Hepatic stellate cell (primary cell): ENCODE results near the gene CLASP1.
"Not testable (repeated sequence)": the region's sequence is repeated elsewhere in the genome, so short reads cannot be mapped to it uniquely, and the experiment has no call there.

Experiments used
- DNase-seq: peaks from one replicate; pipeline ENCODE4 v3.0.0; 2011; ENCODE audit warnings: low spot score

The CLASP1 gene

DNA sequence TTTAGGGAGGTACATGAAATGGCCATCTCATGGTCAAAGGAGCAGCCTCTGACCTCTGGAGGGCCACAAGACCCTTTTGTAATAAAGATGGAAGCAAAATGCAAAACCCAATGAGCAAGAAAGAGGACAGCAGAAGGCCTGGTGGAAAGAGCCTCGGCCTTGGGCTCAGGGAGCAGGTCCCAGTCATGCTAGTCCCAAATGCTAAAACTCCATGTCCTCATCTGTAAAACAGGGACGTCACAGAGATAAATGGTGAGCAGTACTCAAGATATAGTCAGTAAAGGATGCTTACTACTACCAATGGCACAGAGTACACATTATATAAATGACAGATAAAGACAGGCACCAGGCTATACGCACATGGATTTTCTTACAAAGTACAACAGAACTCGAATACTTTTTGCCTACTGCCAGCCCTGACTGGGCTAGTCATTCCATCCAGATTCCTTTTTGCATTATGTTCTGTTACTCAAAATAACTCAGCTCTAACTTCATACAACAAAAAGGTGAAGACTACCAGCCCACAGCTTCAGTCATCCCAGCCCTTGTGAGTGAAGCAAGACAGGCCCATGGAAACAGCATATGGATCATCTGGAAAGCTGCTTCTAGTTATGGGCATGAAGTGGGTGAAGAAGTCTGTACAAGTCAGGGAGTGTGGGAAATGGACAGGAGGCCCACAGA, 299.4 kb downstream of the CLASP1 start:
- no peak for DNase-seq

DNA sequence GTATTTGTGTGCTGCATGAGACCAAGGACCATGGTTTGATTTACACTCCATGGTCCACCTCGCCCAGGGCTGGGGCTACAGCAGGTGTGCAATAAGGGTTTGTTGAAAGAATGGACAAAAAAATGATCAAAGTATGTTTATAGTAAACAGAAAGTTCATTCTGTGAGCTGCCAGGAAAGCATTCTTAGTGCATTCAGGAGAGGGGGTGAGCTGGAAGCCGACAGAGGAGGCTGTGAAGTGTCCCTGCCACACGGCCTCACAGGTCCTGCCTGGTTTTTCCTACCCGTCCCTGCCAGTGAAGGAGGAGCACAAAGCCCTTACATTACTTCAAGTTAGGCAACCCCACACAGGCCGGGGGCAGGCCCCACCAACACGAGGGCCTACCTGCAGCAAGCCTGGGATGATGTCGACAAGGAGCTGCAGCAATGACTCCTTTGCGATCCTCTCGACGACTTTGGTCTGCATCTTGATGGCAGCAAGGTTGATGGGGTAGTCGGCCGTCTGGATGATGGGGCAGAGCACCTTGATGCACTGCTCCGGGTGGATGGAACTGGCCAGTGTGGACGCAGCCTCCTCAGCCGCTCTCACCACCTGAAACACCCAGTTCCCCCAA, 301.0 kb downstream of the CLASP1 start:
- no peak for DNase-seq

DNA sequence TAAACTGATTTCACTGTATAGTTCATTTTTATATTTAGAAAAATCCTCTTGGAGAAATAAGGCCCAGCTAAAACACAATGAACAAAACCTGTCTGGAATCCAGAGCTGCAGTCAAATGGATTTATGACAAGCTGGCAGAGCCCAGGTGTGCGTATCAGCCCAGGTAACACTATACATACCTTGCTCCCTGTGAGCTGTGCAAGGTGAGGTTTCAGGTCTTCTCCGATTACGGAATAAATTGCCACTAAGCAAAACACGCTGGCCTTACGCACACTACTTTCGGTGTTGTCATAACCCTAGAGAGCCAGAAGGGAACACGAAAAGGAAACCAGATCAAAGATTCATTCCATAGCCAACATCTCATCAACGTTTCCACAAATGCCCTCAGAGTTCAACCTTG, 302.4 kb downstream of the CLASP1 start:
- DNase-seq = no peak

DNA sequence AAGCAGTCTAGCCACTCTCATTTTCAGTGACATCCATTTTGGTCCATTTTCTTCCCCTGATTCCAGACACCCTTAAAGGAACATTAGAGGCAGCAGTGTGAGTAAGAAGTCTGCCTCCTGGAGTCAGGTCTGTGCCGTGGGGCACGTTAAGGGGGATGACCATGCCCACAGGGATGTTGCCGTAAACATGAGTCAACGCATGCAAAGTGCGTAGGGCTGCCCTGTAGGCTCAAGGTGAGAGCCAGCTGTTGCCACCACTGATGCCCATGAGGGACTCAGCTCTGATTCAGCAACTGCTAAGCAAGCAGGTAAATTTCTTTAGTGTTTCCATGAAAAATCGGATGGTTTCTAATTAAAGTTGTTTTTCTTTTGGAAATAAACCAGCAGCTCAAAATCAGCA, 302.9 kb downstream of the CLASP1 start:
- no peak for DNase-seq

DNA sequence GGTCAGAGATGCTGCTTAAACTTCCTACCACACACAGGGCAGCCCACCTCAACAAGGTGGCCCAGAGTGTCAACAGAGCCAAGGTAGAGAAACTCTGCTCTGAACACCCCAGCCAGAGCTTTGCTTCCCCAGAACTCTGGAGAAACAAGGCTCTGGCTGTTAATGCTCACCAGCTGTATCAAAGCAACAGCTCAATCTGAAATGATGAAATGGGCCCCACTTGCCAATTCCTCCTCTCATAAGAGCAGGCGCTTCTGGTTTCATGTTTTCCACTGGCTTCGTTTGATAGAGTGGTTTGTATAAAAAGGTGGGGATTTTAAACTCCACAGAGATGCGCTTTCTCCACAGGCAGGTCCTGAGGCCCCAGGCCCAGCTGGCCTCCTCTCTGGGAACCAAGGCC, 303.4 kb downstream of the CLASP1 start:
- no peak for DNase-seq

DNA sequence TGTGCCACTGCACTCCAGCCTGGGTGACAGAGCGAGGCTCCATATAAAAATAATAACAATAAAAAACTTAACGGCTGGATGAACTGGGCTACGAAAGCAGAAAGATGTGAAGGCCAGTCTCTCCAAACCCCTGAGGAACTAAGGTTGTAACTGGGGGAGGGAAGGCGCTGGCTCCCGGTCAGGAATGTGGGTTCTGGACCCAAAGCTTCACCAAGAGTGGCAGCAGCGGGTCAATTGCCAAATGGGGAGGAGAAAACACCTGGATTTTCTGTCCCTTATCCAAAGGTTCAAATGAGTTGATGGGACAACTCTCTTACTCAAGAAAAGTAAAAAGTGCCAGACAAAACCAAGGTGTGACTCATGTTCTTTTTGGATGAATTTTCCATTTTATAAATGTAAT, 304.2 kb downstream of the CLASP1 start:
- DNase-seq = no peak

DNA sequence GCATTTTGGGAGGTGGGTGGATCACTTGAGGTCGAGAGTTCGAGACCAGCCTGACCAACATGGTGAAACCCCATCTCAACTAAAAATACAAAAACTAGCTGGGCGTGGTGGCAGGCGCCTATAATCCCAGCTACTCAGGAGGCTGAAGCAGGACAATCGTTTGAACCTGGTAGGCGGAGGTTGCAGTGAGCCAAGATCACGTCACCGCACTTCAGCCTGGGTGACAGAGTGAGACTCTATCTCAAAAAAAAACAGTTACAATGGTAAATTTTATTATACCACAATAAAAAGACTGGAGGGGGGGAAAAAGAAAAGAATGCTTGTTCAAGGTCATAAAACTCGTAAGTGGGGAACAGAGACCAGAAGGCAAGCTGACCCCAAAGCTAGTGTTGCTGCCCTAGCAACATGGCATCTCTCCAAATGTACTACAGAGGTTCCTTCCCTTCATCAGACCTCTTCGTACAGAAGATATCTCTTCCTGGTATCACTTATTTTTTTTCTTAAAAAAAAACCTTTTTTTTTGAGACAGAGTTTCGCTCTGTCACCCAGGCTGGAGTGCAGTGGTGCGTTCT, 305.3 kb downstream of the CLASP1 start:
- not testable (repeated sequence) for DNase-seq

DNA sequence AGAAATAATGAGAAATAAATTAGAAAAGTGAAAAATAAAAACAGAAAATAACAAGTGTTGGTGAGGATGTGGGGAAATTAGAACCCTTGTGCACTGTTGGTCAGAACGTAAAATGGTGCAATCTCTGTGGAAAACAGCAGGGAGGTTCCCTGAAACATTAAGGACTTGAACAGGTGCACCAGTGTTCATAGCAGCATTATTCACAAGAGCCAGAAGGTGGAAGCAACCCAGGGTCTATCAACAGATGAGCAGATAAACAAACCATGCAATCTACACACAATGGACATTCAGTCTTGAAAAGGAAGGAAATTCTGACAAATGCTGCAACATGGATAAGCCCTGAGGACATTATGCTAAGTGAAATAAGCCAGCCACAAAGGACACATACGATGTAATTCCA, 306.1 kb downstream of the CLASP1 start:
- no peak for DNase-seq

DNA sequence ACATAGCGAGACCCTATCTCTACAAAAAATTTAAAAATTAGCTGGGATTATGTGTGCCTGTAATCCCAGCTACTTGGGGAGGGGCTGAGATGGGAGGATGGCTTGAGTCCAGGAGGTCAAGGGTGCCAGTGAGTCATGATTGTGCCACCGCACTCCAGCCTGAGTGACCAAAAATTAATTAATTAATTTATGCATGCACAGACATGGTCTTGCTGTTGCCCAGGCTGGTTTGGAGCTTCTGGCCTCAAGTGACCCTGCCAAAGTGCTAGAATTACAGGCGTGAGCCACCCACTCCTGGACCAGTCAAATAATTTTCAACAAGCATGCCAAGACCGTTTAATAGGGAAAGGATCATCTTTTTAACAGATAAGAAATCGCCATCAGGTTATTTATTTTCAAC, 306.5 kb downstream of the CLASP1 start:
- no peak for DNase-seq

DNA sequence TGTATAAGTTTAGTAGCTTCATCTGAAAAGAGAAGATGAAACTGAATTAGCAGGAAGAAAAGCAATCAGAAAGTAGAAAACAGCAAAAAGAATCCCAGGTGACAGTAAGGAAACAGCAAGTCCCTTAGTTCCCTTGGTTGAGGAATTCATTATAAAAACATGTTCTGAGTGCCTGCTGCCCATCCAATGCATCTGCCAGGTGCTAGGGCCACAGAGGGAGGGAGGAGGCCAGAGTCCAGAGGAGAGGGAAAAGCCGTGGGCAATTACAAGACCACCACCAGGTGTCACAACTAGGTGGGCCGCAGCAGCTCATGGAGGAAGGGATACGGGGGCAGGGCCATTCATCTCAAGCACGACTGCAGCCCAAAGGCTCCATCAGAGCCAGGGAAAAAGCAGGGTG, 308.3 kb downstream of the CLASP1 start:
- DNase-seq = no peak

DNA sequence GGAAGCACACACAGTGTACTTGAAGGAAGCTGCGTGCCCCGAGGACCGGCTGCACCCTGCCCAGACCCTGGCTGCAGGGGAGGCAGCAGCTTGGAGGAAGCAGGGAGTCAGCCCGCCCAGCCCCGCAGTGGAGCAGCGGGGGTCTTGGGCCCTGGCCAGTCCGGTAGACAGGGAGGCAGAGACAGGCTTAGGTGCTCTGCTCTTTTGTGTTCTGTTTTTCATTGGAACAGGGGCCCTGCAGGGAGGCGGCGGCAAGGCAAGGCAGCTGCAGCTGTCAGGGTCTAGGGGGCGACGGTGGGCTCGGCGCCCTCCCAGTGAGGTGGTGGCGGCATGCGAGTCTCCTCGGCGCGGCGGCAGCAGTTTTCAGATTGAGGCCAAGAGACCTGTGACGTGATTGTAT, 311.0 kb downstream of the CLASP1 start:
- no peak for DNase-seq

DNA sequence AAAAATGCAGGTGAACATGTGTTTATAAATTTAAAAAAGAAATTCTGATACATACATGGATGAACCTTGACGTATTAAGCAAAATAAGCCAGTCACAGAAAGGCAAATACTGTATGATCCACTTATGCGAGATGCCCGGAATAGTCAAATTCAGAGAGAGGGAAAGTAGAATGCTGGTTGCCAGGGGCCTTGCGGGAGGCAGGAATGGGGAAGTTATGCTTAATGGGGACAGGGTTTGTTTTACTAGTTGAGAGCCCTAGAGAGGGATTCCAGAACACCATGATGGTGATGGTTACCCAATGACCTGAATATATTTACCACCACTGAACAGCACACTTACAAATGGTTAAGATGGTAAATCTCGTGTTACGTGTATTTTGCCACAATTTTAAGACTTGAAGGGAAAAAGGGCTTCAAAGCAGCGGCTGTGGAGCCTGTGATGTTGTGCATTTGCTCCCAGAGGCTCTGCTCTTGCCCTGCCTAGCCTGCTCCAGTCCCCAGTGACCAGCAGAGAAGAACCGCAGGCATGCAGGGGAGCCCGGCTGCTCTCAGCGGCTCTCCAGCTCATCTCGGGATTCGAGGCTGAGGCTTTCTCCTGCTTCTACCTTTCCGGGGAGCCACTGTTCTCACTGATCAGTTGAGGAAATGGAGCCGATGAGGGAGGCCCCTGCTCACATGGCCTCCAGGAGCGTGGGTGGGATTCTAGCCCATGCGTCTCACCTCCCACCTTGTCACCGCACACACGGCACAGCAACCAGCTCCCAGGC, 312.6 kb downstream of the CLASP1 start:
- DNase-seq = no peak

DNA sequence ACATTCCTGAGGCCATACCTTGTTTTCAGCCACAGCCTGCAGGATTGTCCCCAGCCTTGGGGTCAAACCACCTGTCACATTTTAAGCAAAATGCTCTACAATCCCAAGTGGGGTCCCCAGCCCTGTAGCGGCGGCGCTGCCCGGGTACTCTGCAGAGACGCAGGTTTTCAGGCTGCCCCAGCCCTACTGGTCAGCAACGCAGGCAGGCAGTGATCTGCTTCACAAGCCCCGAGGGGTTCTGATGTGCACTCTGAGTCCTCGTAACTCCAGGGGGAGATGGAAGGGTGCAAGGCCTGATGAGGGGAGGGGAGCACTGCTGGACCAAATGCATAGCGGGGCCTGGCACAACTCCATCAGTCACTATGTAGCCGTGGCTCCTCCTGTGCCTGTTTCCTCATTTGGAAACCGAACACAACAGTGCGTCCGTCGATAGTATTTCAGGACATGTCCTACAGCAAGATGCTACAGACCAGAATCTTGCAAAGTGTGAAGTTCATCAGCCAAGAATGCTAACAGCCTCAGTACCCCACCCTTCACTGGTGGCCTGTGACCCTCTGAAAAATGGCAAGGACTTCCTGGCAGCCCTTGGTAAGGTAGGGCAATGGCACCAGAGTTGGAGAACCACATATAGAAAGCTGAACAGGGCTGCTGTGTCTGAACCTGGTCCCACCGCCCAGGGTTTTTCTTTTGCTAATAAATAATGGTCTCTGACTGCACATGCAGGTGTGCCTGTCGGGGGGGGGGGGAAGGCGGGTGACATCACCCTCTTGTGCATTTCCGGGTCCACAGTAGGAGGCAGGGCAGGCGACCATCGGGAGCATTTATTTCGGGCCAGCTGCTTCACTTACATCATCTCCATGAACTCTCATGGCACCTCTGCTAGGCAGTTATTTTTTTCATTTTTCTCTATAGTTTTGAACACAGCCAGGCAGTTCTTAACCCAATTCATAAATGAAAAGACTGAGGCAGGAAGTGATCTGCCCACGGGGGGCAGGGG, 313.7 kb downstream of the CLASP1 start:
- no peak for DNase-seq

DNA sequence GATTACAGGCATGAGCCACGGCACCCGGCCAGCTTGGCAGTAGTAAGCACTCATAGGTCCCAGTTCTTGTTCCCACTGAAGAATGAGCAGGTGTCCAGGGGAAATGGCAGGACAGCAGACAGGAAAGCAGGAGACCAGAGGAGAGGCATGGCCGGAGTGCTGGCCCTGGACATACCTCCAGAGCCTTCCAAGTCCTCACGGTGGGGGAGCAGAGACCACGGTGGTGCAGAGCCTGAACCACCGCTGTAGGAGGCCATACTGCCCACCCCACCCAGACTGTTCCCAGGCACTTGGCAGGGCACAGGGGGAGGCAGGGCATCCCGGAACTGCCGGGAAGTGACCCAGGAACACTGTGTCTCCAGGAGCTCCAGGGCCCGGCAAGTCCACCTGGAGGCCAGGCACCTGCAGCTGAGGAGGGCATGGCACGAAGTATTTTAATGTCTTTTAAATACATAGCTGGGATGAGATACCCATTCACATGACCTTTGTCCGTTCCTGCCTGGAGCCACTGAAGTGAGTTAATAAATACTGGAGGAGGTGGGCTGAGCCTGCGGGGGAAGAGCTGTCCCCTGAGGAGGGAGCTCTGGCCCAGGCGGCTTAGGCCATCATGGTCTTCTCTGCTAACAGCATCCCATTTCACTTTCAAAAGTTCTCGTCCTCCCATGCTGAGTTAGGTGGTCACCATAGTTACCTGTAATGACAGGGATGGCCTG, 314.5 kb downstream of the CLASP1 start:
- DNase-seq = no peak

DNA sequence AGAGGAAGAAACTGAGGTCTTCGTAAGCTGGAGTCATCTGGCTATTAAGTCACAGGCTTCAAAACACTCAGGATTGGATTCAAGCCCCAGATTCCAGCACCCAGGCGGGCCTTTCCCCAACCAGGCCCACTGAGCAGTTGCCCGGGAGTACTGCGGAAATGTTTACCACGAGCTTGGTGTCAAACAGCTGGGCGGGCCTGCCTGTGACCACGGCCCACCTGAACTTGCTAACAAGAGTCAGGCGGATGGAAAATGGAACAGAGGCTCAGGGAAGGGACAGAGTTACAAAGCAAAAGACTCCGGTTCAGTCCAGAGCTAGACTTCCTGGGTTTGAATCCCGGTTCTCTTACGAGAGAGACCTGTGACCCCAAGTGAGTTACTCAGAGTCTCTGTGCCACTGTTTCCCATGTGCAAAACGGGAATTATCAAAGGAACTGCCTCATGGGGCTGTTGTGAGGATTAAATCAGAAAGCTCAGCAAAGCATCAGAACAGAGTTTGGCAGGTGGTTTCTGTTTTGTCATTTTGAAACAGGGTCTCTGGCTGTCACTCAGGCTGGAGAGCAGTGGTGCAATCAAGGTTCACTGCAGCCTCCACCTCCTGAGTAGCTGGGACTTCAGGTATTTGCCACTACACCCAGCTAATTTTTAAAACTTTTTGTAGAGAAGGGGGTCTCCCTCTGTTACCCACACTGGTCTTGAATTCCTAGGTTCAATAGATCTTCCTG, 315.3 kb downstream of the CLASP1 start:
- no peak for DNase-seq

DNA sequence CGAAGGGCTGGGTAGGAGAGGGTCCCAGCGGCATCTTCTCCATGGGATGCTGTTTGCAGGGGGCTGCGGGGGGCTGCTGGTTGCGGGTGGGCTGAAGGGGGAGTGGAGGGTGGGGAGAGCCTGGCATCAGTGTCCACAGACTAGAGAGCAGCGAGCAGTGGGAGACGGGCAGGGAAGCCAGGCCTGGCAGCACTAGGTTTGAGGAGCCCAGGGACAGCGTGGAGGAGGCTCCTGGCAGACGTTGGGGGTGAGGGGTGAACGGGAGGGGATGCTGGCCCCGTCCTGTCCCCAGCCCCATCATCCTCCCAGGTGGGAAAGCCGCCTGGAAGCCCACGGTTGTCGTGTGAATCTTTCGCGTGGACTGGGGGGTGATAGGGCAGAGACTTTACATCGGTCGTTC, 316.0 kb downstream of the CLASP1 start:
- DNase-seq = no peak

DNA sequence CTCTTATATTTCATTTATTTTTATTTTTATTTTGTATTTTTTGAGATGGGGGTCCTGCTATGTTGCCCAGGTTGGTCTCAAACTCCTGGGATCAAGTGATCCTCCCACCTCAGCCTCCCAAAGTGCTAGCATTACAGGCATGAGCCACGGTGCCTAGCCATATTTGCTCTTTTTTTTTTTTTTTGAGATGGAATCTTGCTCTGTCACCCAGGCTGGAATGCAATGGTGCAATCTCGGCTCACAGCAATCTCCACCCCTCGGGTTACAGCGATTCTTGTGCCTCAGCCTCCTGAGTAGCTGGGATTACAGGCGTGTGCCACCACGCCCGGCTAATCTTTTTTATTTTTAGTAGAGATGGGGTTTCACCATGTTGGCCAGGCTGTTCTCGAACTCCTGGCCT, 317.9 kb downstream of the CLASP1 start:
- not testable (repeated sequence) for DNase-seq

DNA sequence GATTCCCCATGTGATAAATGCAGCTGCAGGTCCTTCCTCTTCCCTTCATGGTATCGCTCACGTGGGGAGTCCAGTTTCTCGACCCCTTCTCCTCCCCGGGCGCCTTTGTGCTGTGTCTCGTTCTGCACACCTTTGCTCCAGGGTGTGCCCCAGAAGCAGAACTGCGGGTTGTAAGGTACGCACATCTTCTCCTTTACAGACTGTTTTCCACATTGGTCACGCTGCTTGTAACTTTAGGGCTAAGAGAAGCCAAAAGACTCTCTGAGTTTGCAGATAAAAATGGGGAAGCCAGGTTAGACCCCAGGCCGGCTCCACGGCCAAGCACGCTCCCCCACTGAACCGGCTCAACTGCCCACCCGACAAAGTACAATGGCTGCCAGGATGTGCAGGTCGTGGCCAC, 318.3 kb downstream of the CLASP1 start:
- no peak for DNase-seq

DNA sequence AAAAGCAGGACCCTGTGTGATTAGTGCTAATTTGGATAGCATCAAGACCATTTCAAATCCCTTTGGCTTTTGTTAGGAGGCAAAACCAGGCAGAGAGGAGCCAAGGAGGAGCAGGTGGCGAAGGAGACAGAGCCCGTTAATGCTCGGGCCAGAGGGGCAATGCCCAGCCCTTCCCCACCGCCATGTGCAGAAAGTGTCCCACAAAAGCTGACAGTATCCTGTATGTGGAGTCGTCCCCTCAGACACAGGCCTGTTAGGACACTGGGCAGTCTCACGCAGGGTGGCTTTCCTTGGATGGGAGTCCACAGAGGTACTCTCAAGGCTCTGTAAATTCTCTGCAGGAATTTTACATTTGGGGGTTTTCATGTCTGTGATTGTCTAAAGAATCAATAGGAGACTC, 319.5 kb downstream of the CLASP1 start:
- DNase-seq = no peak

DNA sequence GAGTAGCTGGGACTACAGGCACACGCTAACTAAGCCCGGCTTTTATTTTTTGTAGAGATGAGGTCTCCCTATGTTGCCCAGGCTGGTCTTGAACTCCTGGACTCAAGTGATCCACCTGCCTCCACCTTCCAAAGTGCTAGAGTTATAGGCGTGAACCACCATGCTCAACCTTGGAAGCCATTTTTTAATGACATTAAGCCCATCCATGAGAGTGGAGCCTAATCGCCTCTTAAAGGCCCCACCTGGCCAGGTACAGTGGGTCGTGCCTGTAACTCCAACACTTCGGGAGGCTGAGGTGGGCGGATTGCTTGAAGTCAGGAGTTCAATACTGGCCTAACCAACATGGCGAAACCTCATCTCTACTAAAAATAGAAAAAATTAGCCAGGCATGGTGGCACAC, 322.6 kb downstream of the CLASP1 start:
- no peak for DNase-seq

DNA sequence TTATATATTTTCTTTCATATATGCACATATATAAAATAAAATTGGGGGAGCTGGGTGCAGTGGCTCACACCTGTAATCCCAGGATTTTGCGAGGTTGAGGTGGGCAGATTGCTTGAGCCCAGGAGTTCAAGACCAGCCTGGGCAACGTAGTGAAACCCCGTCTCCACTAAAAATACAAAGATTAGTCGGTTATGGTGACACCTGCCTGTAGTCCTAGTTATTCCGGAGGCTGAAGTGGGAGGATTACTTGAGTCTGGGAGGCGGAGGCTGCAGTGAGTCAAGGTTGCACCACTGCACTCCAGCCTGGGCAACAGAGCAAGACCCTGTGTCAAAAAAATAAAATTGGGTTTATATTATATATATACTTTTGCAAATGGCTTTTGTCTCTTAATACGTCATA, 324.7 kb downstream of the CLASP1 start:
- DNase-seq = no peak
